Chondrocyte (in vitro differentiated cells): ENCODE data around the gene MALRD1. TPM values are rescaled to one million over a fixed set of nuclear protein-coding genes. Genes with fewer than 3 reads are reported as not detected.

Experiments used
- DNase-seq: peaks from one replicate; pipeline ENCODE4 v3.0.0; 2021; ENCODE audit warnings: mixed read lengths, low spot score
- H3K27ac Mint-ChIP-seq: one replicate; pipeline ENCODE4 v1.8.0; 2021; ENCODE audit warnings: mild to moderate bottlenecking, moderate library complexity, mixed read lengths; ENCODE audit not compliant: unreplicated experiment
- H3K27me3 Mint-ChIP-seq: 2 replicates; pipeline ENCODE4 v1.8.0; 2021; ENCODE audit warnings: low read depth, mixed read lengths
- H3K36me3 Mint-ChIP-seq: 2 replicates; pipeline ENCODE4 v1.8.0; 2021; ENCODE audit warnings: low read depth, mixed read lengths
- H3K4me1 Mint-ChIP-seq: 2 replicates; pipeline ENCODE4 v1.8.0; 2021; ENCODE audit warnings: low read depth, mild to moderate bottlenecking, mixed read lengths
- H3K4me3 Mint-ChIP-seq: one replicate; pipeline ENCODE4 v1.8.0; 2021; ENCODE audit warnings: mild to moderate bottlenecking, moderate library complexity, mixed read lengths; ENCODE audit not compliant: unreplicated experiment
- H3K9me3 Mint-ChIP-seq: 2 replicates; pipeline ENCODE4 v1.8.0; 2021; ENCODE audit warnings: low read depth, mixed read lengths
- CTCF ChIP-seq: fragments of 200-600 bp; sonication (generic); IDR thresholded peaks from 2 replicates; pipeline ENCODE4 v1.5.0; 2021; ENCODE audit warnings: antibody characterized with exemption, mild to moderate bottlenecking, moderate library complexity
- total RNA-seq: library from RNA; stranded (reverse); gene quantifications from 3 replicates; pipeline ENCODE4 v1.2.1, GENCODE V29; 2021

MALRD1 gene
- total RNA-seq, 1 donor from 2014 or later, result 0.27 TPM

GRCh38 chr10:19096501-19097073, 48.0 kb downstream of the MALRD1 start:
- Mint-ChIP-seq H3K27me3 (no peaks in the 10 kb centered on the region), H3K9me3 (no peaks in the 10 kb centered on the region), H3K27ac (no peak overlapping the region), H3K4me3 (no peak overlapping the region), H3K36me3 (no peaks in the 10 kb centered on the region), H3K4me1 (no peaks in the 10 kb centered on the region)
- no peak for TF ChIP-seq CTCF
- no peak for DNase-seq

GRCh38 chr10:19097151-19097550, 48.5 kb downstream of the MALRD1 start:
- Mint-ChIP-seq H3K4me1 (no peaks in the 10 kb centered on the region), H3K9me3 (no peaks in the 10 kb centered on the region), H3K27me3 (no peaks in the 10 kb centered on the region), H3K4me3 (no peak overlapping the region), H3K27ac (no peak overlapping the region), H3K36me3 (no peaks in the 10 kb centered on the region)
- TF ChIP-seq CTCF, result no peak
- no peak for DNase-seq

GRCh38 chr10:19098803-19099202, 50.2 kb downstream of the MALRD1 start:
- no peak for TF ChIP-seq CTCF
- H3K4me1 Mint-ChIP-seq, result no peaks in the 10 kb centered on the region
- H3K4me3 Mint-ChIP-seq, result no peak overlapping the region
- H3K27ac Mint-ChIP-seq, result no peak overlapping the region
- no peaks in the 10 kb centered on the region for H3K36me3 Mint-ChIP-seq
- H3K27me3 Mint-ChIP-seq, result no peaks in the 10 kb centered on the region
- DNase-seq, result no peak
- no peaks in the 10 kb centered on the region for H3K9me3 Mint-ChIP-seq

- no peak for TF ChIP-seq CTCF
- H3K27ac Mint-ChIP-seq, result no peak overlapping the region
- H3K36me3 Mint-ChIP-seq, result peaks cover 4% of the 10 kb centered on the region
Observed at GRCh38 chr10:19107406-19107805, 58.8 kb downstream of the MALRD1 start.

GRCh38 chr10:19111501-19112267, 63.1 kb downstream of the MALRD1 start:
- Mint-ChIP-seq H3K27ac (no peak overlapping the region), H3K27me3 (no peaks in the 10 kb centered on the region), H3K36me3 (peaks cover 4% of the 10 kb centered on the region), H3K9me3 (peaks cover 27% of the 10 kb centered on the region), H3K4me1 (no peaks in the 10 kb centered on the region), H3K4me3 (no peak overlapping the region)
- DNase-seq, result no peak
- no peak for TF ChIP-seq CTCF

More at GRCh38 chr10:19107406-19107805, 58.8 kb downstream of the MALRD1 start:
- Mint-ChIP-seq H3K9me3 (peaks cover 39% of the 10 kb centered on the region), H3K4me1 (no peaks in the 10 kb centered on the region), H3K4me3 (no peak overlapping the region), H3K27me3 (no peaks in the 10 kb centered on the region)
- no peak for DNase-seq
